Spleen (tissue), 11 donors: ENCODE measurements around the gene APOBEC3A. TPM values are rescaled to one million over a fixed set of nuclear protein-coding genes. Genes with fewer than 3 reads are reported as not detected.

Experiments used
- DNase-seq: peaks from one replicate; pipeline ENCODE4 v3.0.0-alpha.2; 2020
- H3K27ac ChIP-seq, 8 donors: fragments of 200-600 bp; sonication (generic) in 7 of 8; 1 replicate in 4 of 8; 2 replicates in 4 of 8; pipeline versions ENCODE4 v1.5.0 to v1.8.0; 2016 to 2021; ENCODE audit warnings: inconsistent platforms in 4 of 8, mild to moderate bottlenecking in 4 of 8, moderate library complexity in 1 of 8
- H3K27me3 ChIP-seq, 7 donors: fragments of 200-600 bp; sonication (generic) in 6 of 7; replicated peaks in 1 of 7; 1 replicate in 4 of 7; 2 replicates in 3 of 7; pipeline versions ENCODE4 v1.5.0 to v1.8.0; 2016 to 2021; ENCODE audit warnings: inconsistent platforms in 3 of 7, mild to moderate bottlenecking in 1 of 7
- H3K36me3 ChIP-seq, 6 donors: fragments of 200-600 bp; sonication (generic) in 5 of 6; 1 replicate in 4 of 6; 2 replicates in 2 of 6; pipeline versions ENCODE4 v1.5.0 to v1.8.0; 2016 to 2021; ENCODE audit warnings: inconsistent platforms in 2 of 6
- H3K4me1 ChIP-seq, 6 donors: fragments of 200-600 bp; sonication (generic) in 5 of 6; 1 replicate in 3 of 6; 2 replicates in 3 of 6; pipeline versions ENCODE4 v1.5.0 to v1.8.0; 2016 to 2021; ENCODE audit warnings: inconsistent platforms in 3 of 6
- H3K4me3 ChIP-seq, 8 donors: fragments of 200-600 bp; sonication (generic) in 7 of 8; 1 replicate in 4 of 8; 2 replicates in 4 of 8; pipeline versions ENCODE4 v1.5.0 to v1.8.0; 2016 to 2021; ENCODE audit warnings: inconsistent platforms in 4 of 8, mild to moderate bottlenecking in 4 of 8, moderate library complexity in 2 of 8
- H3K9me3 ChIP-seq, 8 donors: fragments of 200-600 bp; sonication (generic) in 7 of 8; 1 replicate in 4 of 8; 2 replicates in 4 of 8; pipeline versions ENCODE4 v1.5.0 to v1.8.0; 2016 to 2021; ENCODE audit warnings: inconsistent platforms in 4 of 8
- POLR2A ChIP-seq, 3 donors: fragments of 450-650 bp; IDR thresholded peaks; one replicate each; pipeline ENCODE4 v1.5.1; 2017; ENCODE audit warnings: antibody characterized with exemption in 3 of 3, mild to moderate bottlenecking in 1 of 3
- POLR2AphosphoS5 ChIP-seq, 3 donors: sonication (generic); formaldehyde crosslinking; IDR thresholded peaks; one replicate each; pipeline ENCODE4 v1.5.1; 2017; ENCODE audit warnings: antibody characterized with exemption in 3 of 3
- WGBS, 5 donors: extraction: QIAGEN DNeasy Blood & Tissue Kit in 3 of 5; methylation state at CpG; one replicate each; pipeline versions ENCODE4 v1.1.5 to v1.1.7; 2013 to 2018; 5-methylcytosine and 5-hydroxymethylcytosine counted together
- intact Hi-C: fragments of 100-400 bp; cut with DNase I; formaldehyde crosslinking; loops from one replicate; pipeline ENCODE4 v1.15.0; 2023; ENCODE audit warnings: low total_unique reads
- polyA plus RNA-seq, 3 donors: library from polyadenylated mRNA; stranded (reverse); fragments of 200-250 nt; gene quantifications; one replicate each; pipeline ENCODE4 v1.2.1, GENCODE V29; 2013
- total RNA-seq, 7 donors: library from RNA; depleted of rRNA in 3 of 7; stranded (reverse); fragments of >200 nt in 3 of 7; fragmentation: NEBNext Ultra II Directional in 4 of 7; extraction: Animal tissue kit (Norgen Biotek cat#: 25700) in 4 of 7; gene quantifications; one replicate each; pipeline versions ENCODE4 v1.1.0 to v1.2.1, GENCODE V29; 2016 to 2021
- TF ChIP-seq, protein P1 (sequence below), 11 experiments: fragments of 200-600 bp in 7 of 11; fragments of 450-650 bp in 4 of 11; sonication (generic) in 4 of 11; IDR thresholded peaks in 8 of 11; conservative IDR thresholded peaks in 3 of 11; 1 replicate in 7 of 11; 2 replicates in 4 of 11; pipeline versions ENCODE4 v1.4.0 to v1.8.0; 2016 to 2021; ENCODE audit warnings: antibody characterized with exemption in 11 of 11, inconsistent platforms in 4 of 11, mild to moderate bottlenecking in 1 of 11
- donor health status: healthy with polysubstance abuse.
- donor health status: DM: no; HTN: no; CAD: no; lungs with moderate emphysema.
- donor health status: DM: no; HTN: no; CAD: no.
- donor health status: Bipolar disorder and iron deficiency.
- donor health status: healthy.
- donor health status: DM: no; HTN: no; CAD: no.
- donor health status: DM: yes; HTN: yes; CAD: no.

Gene APOBEC3A
- total and polyA plus RNA-seq, 10 donors, result 1.2 to 163 (median 46.1) TPM

- DNase-seq, result no peak
- Histone ChIP-seq H3K4me1 (peaks cover 0 to 19% (median 6%) of the 10 kb centered on the region in 6 donors), H3K36me3 (no peaks in the 10 kb centered on the region), H3K9me3 (no peaks in the 10 kb centered on the region), H3K4me3 (no peak overlapping the region), H3K27ac (no peak overlapping the region), H3K27me3 (peaks cover 0 to 65% (median 4%) of the 10 kb centered on the region in 7 donors)
- WGBS, 5 donors, result 70 to 81% (median 75%) methylated on average over 6 of the region's 6 CpGs
- intact Hi-C loops, result no loop called here
- TF ChIP-seq POLR2A (IDR thresholded peaks at IDR 0.05), result no peak
- TF ChIP-seq, protein P1, sequence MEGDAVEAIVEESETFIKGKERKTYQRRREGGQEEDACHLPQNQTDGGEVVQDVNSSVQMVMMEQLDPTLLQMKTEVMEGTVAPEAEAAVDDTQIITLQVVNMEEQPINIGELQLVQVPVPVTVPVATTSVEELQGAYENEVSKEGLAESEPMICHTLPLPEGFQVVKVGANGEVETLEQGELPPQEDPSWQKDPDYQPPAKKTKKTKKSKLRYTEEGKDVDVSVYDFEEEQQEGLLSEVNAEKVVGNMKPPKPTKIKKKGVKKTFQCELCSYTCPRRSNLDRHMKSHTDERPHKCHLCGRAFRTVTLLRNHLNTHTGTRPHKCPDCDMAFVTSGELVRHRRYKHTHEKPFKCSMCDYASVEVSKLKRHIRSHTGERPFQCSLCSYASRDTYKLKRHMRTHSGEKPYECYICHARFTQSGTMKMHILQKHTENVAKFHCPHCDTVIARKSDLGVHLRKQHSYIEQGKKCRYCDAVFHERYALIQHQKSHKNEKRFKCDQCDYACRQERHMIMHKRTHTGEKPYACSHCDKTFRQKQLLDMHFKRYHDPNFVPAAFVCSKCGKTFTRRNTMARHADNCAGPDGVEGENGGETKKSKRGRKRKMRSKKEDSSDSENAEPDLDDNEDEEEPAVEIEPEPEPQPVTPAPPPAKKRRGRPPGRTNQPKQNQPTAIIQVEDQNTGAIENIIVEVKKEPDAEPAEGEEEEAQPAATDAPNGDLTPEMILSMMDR (IDR thresholded peaks at IDR 0.05 in 8 of 11, conservative IDR thresholded peaks at IDR 0.05 in 3 of 11), result no peak
- no peak for TF ChIP-seq POLR2AphosphoS5 (IDR thresholded peaks at IDR 0.05)
Measured at GRCh38 chr22:38921120-38921519, 36.3 kb upstream of the APOBEC3A start.

DNA sequence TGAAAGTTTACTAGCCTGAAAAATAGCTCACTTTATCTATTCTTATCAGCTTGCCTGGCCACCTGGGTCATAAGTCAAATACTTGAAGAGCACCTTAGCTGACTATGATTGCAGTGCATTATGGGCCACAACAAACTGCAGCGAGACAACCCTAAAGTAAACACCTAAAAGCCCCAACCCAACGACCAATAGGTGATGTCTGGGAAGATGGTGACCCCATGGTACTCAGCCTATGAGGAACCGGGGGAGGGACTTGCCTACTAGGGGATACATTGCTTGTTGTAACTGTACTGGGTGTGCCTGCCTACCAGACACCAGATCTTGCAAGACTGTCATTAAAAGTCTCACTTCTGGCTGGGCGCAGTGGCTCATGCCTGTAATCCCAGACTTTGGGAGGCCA lies 35.6 kb upstream of the APOBEC3A start:
- TF ChIP-seq, protein P1 (IDR thresholded peaks at IDR 0.05 in 8 of 11, conservative IDR thresholded peaks at IDR 0.05 in 3 of 11), result no peak
- TF ChIP-seq POLR2A (IDR thresholded peaks at IDR 0.05) (no peak), POLR2AphosphoS5 (IDR thresholded peaks at IDR 0.05) (no peak)
- Histone ChIP-seq H3K4me3 (no peak overlapping the region), H3K36me3 (no peaks in the 10 kb centered on the region), H3K4me1 (peaks cover 0 to 22% (median 7%) of the 10 kb centered on the region in 6 donors), H3K27me3 (peaks cover 0 to 65% (median 4%) of the 10 kb centered on the region in 7 donors), H3K27ac (no peak overlapping the region), H3K9me3 (no peaks in the 10 kb centered on the region)
- DNase-seq, result no peak
- intact Hi-C loops, result no loop called here
- WGBS, 5 donors, result 56 to 87% (median 78%) methylated on average over 4 of the region's 4 CpGs

DNA sequence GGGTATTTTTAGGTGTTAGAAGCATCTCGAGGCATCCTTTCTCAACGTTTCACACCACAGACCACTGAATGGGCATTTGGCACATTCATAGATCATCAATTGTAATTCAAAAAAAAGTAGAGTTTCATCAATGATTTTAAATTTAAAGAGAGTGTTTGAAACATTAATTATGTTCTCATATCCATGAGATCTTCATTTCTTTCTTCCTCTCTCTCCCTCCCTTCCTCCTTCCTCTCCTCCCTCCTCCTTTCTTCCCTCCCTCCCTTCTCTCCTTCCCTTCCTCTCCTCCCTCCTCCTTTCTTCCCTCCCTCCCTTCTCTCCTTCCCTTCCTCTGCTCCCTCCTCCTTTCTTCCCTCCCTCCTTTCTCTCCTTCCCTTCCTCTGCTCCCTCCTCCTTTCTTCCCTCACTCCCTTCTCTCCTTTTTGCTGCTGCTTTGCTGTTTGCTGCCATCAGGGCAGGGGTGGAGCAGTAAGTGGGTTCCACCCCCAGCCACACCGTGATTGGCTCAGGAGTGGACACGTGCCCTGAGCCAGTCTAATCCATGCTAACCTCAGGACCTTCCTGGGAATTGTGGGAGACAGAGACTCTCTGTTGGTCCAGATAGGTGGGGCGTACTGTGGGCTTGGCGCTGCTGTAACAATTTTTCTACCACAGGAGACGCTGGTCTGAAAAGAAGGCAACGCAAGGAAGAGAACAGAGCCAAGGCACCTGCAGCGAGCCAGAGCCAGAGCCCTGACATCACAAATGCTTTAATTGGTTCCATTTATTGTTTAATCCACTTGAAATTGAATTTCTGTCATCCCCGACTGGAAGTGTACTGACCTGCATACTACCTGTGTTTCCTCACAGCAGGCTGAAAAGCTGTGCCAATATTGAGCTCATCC lies 33.7 kb upstream of the APOBEC3A start:
- H3K27me3 ChIP-seq, result peaks cover 0 to 79% (median 4%) of the 10 kb centered on the region in 7 donors
- H3K9me3 ChIP-seq, result no peaks in the 10 kb centered on the region
- WGBS, 5 donors, result 41 to 68% (median 60%) methylated on average over 10 of the region's 10 CpGs
- intact Hi-C loops, result no loop called here
- TF ChIP-seq POLR2A (IDR thresholded peaks at IDR 0.05) (no peak), POLR2AphosphoS5 (IDR thresholded peaks at IDR 0.05) (no peak)
- TF ChIP-seq, protein P1 (IDR thresholded peaks at IDR 0.05 in 8 of 11, conservative IDR thresholded peaks at IDR 0.05 in 3 of 11), result peak in 1 of 11 experiments; percentile 9
- peaks cover 0 to 32% (median 17%) of the 10 kb centered on the region in 6 donors for H3K4me1 ChIP-seq
- DNase-seq, result no peak
- peak overlapping the region in 6 of 8 donors; percentile 12 to 65 (median 36) for H3K27ac ChIP-seq
- no peaks in the 10 kb centered on the region for H3K36me3 ChIP-seq
- peak overlapping the region in 1 of 8 donors; percentile 28 for H3K4me3 ChIP-seq

DNA sequence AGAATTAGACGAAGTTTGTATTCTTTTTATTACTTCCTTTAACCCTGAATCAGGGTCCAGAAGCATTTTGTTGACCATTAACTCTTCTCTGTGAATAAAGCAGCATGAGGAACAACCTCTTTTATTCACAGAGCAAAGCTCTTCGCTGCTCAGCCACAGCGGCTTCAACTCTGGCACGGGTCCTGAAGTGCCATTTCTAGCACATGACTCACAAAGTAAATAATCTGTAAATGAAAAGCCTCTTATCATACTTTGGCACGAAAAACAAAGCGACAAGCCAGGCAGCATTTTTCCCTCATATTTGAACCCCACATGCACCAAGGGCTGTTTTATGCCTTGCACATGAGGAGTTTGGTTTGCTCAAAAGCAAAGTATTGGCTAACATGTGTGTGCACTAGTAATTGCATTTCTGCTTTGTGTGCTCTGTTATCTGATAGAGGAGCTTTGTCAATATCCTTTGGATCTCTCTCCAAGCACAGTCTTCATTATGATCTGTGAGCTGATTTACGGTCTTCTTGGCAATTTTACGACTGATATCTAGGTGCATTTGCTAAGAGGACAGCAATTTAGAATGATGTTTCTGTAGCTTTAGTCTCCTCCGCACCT lies 33.0 kb upstream of the APOBEC3A start:
- intact Hi-C loops, result no loop called here
- Histone ChIP-seq H3K9me3 (no peaks in the 10 kb centered on the region), H3K36me3 (no peaks in the 10 kb centered on the region), H3K27me3 (peaks cover 0 to 84% (median 4%) of the 10 kb centered on the region in 7 donors), H3K4me3 (peak overlapping the region in 1 of 8 donors; percentile 28), H3K27ac (peak overlapping the region in 6 of 8 donors; percentile 12 to 65 (median 36)), H3K4me1 (peaks cover 0 to 32% (median 17%) of the 10 kb centered on the region in 6 donors)
- DNase-seq, result no peak
- WGBS, 5 donors, result 28 to 37% (median 33%) methylated on average over 9 of the region's 9 CpGs
- TF ChIP-seq, protein P1 (IDR thresholded peaks at IDR 0.05 in 8 of 11, conservative IDR thresholded peaks at IDR 0.05 in 3 of 11), result no peak
- no peak for TF ChIP-seq POLR2AphosphoS5 (IDR thresholded peaks at IDR 0.05)
- no peak for TF ChIP-seq POLR2A (IDR thresholded peaks at IDR 0.05)
